GM12801 (cell line): ENCODE results near the gene CCDC51.

ENCODE experiments used
- TF ChIP-seq, protein P1 (sequence below): IDR thresholded peaks from one replicate; pipeline ENCODE4 v1.5.1; 2011; ENCODE audit warnings: control low read depth; ENCODE audit not compliant: insufficient read length; ENCODE audit errors: extremely low read depth

Gene CCDC51

GRCh38 chr3:48398701-48399386 is 41.1 kb downstream of the CCDC51 start:
- TF ChIP-seq, protein P1, sequence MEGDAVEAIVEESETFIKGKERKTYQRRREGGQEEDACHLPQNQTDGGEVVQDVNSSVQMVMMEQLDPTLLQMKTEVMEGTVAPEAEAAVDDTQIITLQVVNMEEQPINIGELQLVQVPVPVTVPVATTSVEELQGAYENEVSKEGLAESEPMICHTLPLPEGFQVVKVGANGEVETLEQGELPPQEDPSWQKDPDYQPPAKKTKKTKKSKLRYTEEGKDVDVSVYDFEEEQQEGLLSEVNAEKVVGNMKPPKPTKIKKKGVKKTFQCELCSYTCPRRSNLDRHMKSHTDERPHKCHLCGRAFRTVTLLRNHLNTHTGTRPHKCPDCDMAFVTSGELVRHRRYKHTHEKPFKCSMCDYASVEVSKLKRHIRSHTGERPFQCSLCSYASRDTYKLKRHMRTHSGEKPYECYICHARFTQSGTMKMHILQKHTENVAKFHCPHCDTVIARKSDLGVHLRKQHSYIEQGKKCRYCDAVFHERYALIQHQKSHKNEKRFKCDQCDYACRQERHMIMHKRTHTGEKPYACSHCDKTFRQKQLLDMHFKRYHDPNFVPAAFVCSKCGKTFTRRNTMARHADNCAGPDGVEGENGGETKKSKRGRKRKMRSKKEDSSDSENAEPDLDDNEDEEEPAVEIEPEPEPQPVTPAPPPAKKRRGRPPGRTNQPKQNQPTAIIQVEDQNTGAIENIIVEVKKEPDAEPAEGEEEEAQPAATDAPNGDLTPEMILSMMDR = no peak

DNA sequence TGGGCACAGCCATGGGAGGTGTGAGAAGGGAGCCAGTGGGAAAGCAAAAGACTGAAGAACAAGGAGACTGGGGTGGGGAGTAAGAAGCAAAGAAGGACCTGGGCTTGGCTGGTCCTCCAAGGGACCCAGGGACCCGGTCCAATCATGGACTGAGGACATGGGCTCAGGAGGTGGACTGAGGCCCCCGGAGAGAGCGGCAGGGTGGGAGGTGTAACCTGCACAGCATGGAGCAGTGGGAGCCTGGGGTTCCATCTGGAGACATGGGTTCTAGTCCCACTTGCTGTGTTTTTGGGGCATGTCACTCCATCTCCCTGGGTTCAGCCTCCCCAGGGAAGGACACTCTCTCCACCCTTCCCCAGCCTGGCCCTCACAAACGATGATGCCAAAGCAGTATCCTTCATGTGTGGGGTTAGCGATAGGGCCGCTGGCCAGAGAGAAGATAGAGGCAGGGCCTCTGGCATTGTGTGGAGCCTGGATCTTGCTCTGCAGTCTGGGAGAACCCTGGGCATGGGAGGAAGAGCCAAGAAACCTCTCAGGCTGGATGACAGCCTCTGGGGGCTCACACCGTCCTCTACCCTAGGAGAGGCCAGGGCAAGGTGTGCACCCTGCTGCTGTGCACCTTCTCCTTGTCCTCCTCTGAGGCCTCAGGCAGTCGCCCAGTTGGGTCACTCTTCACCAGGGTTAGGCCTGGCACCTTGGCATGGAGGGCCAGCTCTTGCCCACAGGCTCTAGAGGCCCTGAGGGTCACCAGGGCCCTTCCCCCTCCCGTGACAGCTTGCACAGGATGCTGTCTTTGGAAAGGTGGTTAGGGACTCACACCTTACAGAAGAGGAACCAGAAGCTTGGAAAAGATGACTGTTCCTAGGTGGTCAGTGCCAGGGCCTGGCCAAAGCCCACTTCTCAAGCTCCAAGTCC is 41.9 kb downstream of the CCDC51 start:
- TF ChIP-seq, protein P1 = no peak

DNA sequence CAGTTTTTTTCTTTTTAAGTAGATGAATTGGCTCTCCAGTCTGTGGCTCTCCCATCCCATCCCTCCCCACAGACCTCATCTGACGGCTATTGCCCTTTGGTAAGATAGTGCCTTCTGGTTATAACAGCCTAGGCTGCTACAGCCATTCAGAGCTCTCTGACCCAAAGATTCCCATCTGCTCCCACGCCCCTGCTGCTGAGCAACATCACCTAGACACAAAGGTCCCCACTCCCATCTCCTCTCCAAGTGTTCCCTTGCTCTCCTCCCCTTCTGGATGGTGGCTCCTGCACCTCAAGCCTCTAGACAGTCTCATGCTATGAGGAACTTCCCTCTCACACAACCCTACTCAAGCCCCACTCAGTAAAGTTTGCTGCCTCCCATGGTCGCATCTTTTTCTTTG is 44.2 kb downstream of the CCDC51 start:
- TF ChIP-seq, protein P1 = no peak

- TF ChIP-seq, protein P1 = no peak
These were observed 45.5 kb downstream of the CCDC51 start for GRCh38 chr3:48394391-48394790.

- TF ChIP-seq, protein P1 = no peak
These were observed 51.0 kb downstream of the CCDC51 start for GRCh38 chr3:48388966-48389365.

DNA sequence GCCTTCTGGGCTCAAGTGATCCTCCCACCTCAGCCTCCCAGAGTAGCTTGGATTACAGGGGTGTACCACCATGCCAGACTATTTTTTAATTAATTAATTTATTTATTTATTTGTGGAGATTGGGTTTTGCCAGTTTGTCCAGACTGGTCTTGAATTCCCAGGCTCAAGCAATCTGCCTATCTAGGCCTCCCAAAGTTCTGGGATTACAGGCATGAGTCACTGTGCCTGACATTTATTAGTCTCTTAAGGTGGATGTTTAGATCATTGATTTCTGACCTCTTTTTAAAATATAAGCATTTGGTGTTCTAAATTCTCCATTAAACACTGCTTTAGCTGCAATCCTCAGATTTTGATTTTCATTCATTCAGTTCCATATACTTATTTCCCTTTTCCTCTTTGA is 52.3 kb downstream of the CCDC51 start:
- TF ChIP-seq, protein P1 = no peak
